Left ventricle myocardium superior (tissue), 1 donor: ENCODE results near the gene MTG2. TPM values are rescaled to one million over a fixed set of nuclear protein-coding genes. Genes with fewer than 3 reads are reported as not detected.
A peak's percentile ranks its signal among the peaks of the same experiment; 100 is the strongest.

Experiments
- ATAC-seq: fragments of 200-7000 bp; cut with Tn5 transposase; one replicate; pipeline ENCODE4 v1.9.1; 2020; ENCODE audit warnings: mild to moderate bottlenecking, moderate library complexity
- DNase-seq: peaks from one replicate; pipeline ENCODE4 v3.0.0-alpha.2; 2020
- intact Hi-C: fragments of 100-400 bp; cut with micrococcal nuclease; formaldehyde crosslinking; loops from one replicate; pipeline ENCODE4 v1.11.0; 2022
- total RNA-seq: library from RNA; stranded (reverse); fragmentation: NEBNext Ultra II Directional; extraction: Animal tissue kit (Norgen Biotek cat#: 25700); gene quantifications from one replicate; pipeline ENCODE4 v1.2.1, GENCODE V29; 2021
- donor health status: DM: no; HTN: yes; CAD: no; lungs with severe emphysema.

Gene MTG2
- total RNA-seq, 1 donor from 2014 or later, result 27.3 TPM

DNA sequence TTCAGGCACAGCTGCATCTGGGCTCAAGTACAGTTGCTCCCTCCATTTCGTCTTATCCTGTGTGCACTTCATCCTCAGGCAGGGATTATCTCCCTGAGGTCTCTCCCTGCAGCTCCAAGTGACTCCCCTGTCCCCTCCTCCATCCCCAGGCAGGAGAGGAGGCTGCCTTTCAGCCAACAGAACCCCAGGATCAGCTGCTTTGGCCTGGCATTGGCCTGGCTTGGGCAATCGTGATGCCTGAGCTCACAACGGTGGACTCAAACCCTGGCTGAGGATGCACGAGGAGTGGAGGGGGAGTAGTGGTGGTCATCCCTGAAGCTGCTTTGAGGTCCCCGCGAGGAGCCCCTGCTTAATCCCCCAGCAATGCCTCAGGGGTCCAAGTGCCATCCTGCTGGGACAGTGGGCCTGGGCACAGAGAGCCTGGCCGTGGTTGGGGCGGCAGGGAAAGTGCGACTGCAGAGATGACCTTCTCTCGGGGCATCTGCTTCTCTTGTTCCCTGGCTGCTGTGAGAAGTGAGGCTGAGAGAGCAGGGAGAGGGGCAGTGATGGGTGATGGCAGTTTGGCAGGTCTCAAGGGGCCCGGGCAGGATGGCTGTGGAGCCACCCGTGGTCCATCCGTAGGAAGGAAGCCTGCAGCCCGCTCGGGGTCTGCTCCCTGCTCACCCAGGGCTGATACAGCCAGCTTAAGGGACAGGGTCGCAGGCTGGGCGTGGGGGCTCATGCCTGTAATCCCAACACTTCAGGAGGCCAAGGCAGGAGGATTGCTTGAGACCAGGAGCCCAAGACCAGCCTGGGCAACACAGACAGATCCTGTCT lies 43.2 kb downstream of the MTG2 start:
- intact Hi-C loops, result no loop called here
- DNase-seq (no peak), ATAC-seq (no peak)

DNA sequence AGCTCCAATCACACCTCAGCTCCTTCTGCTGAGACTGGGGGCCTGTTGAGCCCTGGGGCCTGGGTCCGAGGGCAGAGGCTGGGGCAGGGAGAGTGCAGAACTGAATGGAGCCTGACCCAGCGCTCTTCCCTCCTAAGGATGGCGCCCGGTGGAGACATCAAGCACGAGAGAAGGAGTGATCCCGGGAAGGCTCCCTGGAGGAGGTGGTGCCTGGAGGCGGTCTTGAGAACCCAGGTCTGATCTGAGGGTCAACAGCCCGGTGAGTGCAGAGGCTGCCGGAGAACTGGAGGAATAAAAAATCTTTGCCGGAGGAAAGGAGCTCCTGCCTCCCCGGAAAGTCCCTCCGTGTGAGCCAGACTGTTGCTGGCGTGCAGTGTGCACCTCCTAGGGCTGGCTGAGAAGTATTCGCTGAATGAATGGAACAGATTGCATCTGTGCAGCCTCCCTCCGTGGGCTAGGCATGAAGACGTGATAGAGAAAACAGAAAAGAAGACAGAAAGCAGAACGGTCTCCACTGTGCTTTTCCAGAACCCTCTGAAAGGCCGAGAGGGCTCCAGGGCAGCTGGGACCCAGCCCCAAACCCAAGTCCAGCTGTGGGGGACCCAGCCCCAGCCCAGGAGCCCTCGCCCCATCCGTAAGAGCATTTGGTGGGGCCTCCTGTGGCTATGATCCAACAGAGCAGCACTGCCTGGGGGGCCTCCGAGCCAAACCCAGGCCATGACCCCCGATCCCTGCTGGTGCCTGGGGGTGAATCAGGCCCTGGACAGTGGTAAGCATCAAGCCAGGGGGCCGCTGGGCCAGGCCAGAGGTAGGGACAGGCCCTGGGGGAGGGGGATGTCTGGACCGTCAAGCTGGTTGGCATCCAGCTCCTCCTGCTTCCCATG lies 44.1 kb downstream of the MTG2 start:
- DNase-seq (no peak), ATAC-seq (no peak)
- intact Hi-C loops, result no loop called here

GRCh38 chr20:62227591-62227976 lies 44.8 kb downstream of the MTG2 start:
- no peak for DNase-seq
- intact Hi-C loops, result no loop called here
- ATAC-seq, result no peak

- DNase-seq, result peak; percentile 54
- peak; percentile 55 for ATAC-seq
- intact Hi-C loops, result no loop called here
Observed at GRCh38 chr20:62227977-62228958, 45.4 kb downstream of the MTG2 start.

GRCh38 chr20:62228982-62229545 lies 46.2 kb downstream of the MTG2 start:
- intact Hi-C loops, result no loop called here

DNA sequence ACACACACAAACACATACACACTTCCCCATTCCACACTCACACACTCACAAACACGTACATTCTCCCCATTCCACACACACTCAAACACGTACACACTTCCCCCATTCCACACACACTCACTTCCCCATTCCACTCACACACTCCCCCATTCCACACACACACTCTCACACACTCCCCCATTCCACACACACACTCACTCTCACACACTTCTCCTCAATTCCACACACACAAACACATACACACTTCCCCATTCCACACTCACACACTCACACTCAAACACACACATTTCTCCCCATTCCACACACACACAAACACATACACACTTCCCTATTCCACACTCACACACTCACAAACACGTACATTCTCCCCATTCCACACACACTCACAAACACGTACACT lies 46.8 kb downstream of the MTG2 start:
- intact Hi-C loops, result no loop called here
- DNase-seq (no peak), ATAC-seq (no peak)

More at GRCh38 chr20:62228982-62229545, 46.2 kb downstream of the MTG2 start:
- DNase-seq (no peak), ATAC-seq (no peak)

GRCh38 chr20:62230276-62230675 lies 47.4 kb downstream of the MTG2 start:
- no peak for DNase-seq
- intact Hi-C loops, result no loop called here
- no peak for ATAC-seq

GRCh38 chr20:62230696-62231095 lies 47.9 kb downstream of the MTG2 start:
- DNase-seq (no peak), ATAC-seq (no peak)
- intact Hi-C loops, result no loop called here

DNA sequence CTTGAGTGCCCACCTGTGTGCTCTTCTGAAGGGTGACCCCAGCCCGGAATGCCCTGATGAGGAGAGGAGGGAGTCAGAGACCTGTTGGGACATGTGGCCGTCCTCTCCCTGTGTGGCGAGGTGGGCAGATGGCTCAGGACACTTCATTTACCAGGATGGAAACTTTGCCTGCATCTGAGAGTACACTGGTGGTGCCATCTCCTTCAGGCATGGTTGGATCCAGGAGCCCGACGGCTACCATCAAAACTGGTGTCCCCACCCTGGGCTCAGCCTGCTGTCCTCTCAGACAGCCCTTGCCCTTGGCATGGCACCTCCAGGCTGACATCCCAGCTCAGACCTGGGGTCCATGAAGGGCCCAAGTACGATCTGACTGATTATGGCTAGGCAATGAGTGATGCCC lies 48.5 kb downstream of the MTG2 start:
- intact Hi-C loops, result no loop called here
- ATAC-seq (no peak), DNase-seq (no peak)

- DNase-seq, result no peak
- no peak for ATAC-seq
- intact Hi-C loops, result no loop called here
Observed at GRCh38 chr20:62232194-62232593, 49.4 kb downstream of the MTG2 start.

GRCh38 chr20:62232770-62233645 lies 50.2 kb downstream of the MTG2 start:
- DNase-seq (peak; percentile 74), ATAC-seq (peak; percentile 55)
- intact Hi-C loops, result no loop called here

DNA sequence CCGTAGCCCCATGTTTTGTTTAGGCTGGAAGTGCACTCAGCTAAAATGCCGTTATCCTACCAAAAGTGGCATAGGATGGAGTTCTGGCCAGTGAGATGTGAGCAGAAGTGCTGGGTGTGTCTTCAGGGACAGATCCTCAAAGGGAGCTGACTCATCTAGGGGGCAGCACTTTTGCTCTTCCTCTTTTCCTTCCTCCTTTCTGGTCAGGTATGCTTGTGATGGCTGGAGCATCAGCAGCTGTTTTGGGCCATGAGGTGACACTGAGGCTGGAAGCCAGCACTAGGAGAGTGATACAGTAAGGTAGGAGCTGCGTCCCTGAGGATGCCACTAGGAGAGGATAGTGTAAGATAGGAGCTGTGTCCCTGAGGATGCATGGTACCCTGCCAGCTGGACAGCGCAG lies 50.9 kb downstream of the MTG2 start:
- ATAC-seq, result no peak
- DNase-seq, result no peak
- intact Hi-C loops, result no loop called here

DNA sequence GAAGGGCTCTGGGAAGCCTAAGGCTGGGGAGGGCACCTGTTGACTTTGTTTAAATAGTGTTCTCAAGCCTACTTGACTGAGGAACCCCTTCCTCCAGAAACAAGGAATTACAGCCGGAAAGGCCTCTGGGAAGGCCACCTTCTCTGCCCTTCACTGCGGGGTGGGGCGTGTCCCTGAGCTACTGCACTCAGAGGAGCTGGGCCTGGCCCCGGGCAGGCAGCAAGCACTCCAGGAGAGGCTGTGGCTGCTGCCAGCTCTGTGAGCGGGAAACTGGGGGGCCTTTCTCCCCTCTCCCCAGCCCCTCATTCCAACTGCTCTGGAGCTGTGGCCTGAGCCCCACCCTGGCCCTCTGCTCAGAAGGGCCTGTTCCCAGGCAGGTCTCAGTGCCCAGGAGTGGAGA lies 51.5 kb downstream of the MTG2 start:
- intact Hi-C loops, result no loop called here
- ATAC-seq, result peak; percentile 50
- DNase-seq, result peak; percentile 72

GRCh38 chr20:62235001-62235776 lies 52.4 kb downstream of the MTG2 start:
- intact Hi-C loops, result no loop called here
- peak; percentile 61 for DNase-seq
- ATAC-seq, result peak; percentile 39

GRCh38 chr20:62235777-62236157 lies 52.9 kb downstream of the MTG2 start:
- intact Hi-C loops, result no loop called here
- DNase-seq (no peak), ATAC-seq (no peak)

DNA sequence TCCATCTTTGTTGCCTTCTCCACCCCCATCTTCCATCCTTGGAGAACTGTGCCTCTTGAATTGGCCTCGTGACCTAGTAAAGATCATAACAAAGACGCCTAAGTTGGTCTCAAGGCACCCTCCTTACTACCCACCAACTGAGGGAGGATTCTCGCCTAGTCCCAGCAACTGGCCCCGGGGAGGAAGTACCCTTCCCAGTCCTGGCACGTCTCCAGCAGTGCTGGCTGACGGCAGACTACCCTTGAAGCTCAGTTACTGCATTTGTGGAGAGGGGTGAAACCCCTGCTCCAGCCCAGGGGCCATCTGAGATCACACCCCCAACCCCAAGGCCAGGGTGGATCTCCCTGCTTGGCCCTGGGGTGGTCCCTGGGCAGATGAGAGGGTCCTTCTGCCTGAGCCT lies 53.4 kb downstream of the MTG2 start:
- intact Hi-C loops, result no loop called here
- DNase-seq (no peak), ATAC-seq (no peak)

GRCh38 chr20:62236766-62237513 lies 54.1 kb downstream of the MTG2 start:
- ATAC-seq, result no peak
- intact Hi-C loops, result no loop called here

More at GRCh38 chr20:62236766-62237513, 54.1 kb downstream of the MTG2 start:
- DNase-seq, result no peak
